ENCODE measurements around the gene ZNF362. TPM values are rescaled to one million over a fixed set of nuclear protein-coding genes. Genes with fewer than 3 reads are reported as not detected.

The ZNF362 gene
- total RNA-seq, 2 experiments from 2014 or later, result 24.7 to 26.6 TPM

GRCh38 chr1:33271666-33272505 lies 15.6 kb downstream of the ZNF362 start:
- ATAC-seq (ENCODE audit: poor library complexity) (no peak), DNase-seq (peak in 1 of 14 experiments; percentile 7)
- Mint-ChIP-seq H3K9me3 (no peaks in the 10 kb centered on the region), H3K36me3 (ENCODE audit: low read depth) (peaks cover 44% of the 10 kb centered on the region), H3K27me3 (no peaks in the 10 kb centered on the region), H3K4me3 (no peak overlapping the region), H3K4me1 (ENCODE audit: low read depth) (peaks cover 51% of the 10 kb centered on the region), H3K27ac (peak overlapping the region; percentile 28)
- Histone ChIP-seq H3K4me1 (ENCODE audit: insufficient read depth, low read length) (peaks cover 28% of the 10 kb centered on the region), H3K9me3 (ENCODE audit: control insufficient read depth in 1 of 2, insufficient read depth in 1 of 2, low read length in 2 of 2) (no peaks in the 10 kb centered on the region), H3K36me3 (ENCODE audit: insufficient read depth, low read length) (peaks cover 23% of the 10 kb centered on the region), H3K4me3 (ENCODE audit: low read length) (no peak overlapping the region), H3K27me3 (ENCODE audit: control insufficient read depth in 1 of 2, insufficient read depth in 2 of 2, low read length in 2 of 2) (no peaks in the 10 kb centered on the region), H3K27ac (ENCODE audit: low read depth in 1 of 2, low read length in 2 of 2) (peak overlapping the region in 1 of 2 donors; percentile 57)
- intact Hi-C loops (cut with DNase I, micrococcal nuclease), result no loop called here
- ChIA-PET POLR2A (no interaction called here), CTCF (interaction anchor here (1.4 kb wide), 1 partner anchor 10 kb away, joined by 3 read pairs; no protein-coding TSS in a partner anchor)
- TF ChIP-seq CTCF (IDR thresholded peaks at IDR 0.05), result no peak

- ChIA-PET POLR2A (no interaction called here), CTCF (no interaction called here)
- Mint-ChIP-seq H3K4me1 (ENCODE audit: low read depth) (peaks cover 47% of the 10 kb centered on the region), H3K27me3 (no peaks in the 10 kb centered on the region), H3K36me3 (ENCODE audit: low read depth) (peaks cover 48% of the 10 kb centered on the region), H3K9me3 (no peaks in the 10 kb centered on the region), H3K27ac (peak overlapping the region; percentile 28), H3K4me3 (no peak overlapping the region)
- Histone ChIP-seq H3K36me3 (ENCODE audit: insufficient read depth, low read length) (peaks cover 29% of the 10 kb centered on the region), H3K4me3 (ENCODE audit: low read length) (no peak overlapping the region), H3K27ac (ENCODE audit: low read depth in 1 of 2, low read length in 2 of 2) (peak overlapping the region in 1 of 2 donors; percentile 57), H3K4me1 (ENCODE audit: insufficient read depth, low read length) (peaks cover 28% of the 10 kb centered on the region), H3K27me3 (ENCODE audit: control insufficient read depth in 1 of 2, insufficient read depth in 2 of 2, low read length in 2 of 2) (no peaks in the 10 kb centered on the region), H3K9me3 (ENCODE audit: control insufficient read depth in 1 of 2, insufficient read depth in 1 of 2, low read length in 2 of 2) (no peaks in the 10 kb centered on the region)
- DNase-seq (peak in 1 of 14 experiments; percentile 2), ATAC-seq (ENCODE audit: poor library complexity) (no peak)
- TF ChIP-seq CTCF (IDR thresholded peaks at IDR 0.05), result no peak
- intact Hi-C loops (cut with DNase I, micrococcal nuclease), result no loop called here
These were observed 16.2 kb downstream of the ZNF362 start for GRCh38 chr1:33272509-33272908.

GRCh38 chr1:33272930-33273329 lies 16.6 kb downstream of the ZNF362 start:
- H3K4me1 Mint-ChIP-seq (ENCODE audit: low read depth), result peaks cover 43% of the 10 kb centered on the region
- H3K27ac Mint-ChIP-seq, result peak overlapping the region; percentile 28
- Histone ChIP-seq H3K4me1 (ENCODE audit: insufficient read depth, low read length) (peaks cover 28% of the 10 kb centered on the region), H3K4me3 (ENCODE audit: low read length) (no peak overlapping the region), H3K27me3 (ENCODE audit: control insufficient read depth in 1 of 2, insufficient read depth in 2 of 2, low read length in 2 of 2) (no peaks in the 10 kb centered on the region), H3K9me3 (ENCODE audit: control insufficient read depth in 1 of 2, insufficient read depth in 1 of 2, low read length in 2 of 2) (no peaks in the 10 kb centered on the region), H3K36me3 (ENCODE audit: insufficient read depth, low read length) (peaks cover 33% of the 10 kb centered on the region), H3K27ac (ENCODE audit: low read depth in 1 of 2, low read length in 2 of 2) (peak overlapping the region in 1 of 2 donors; percentile 57)
- ChIA-PET CTCF (no interaction called here), POLR2A (interaction anchor here (1.0 kb wide), 1 partner anchor 13 kb away, joined by 3 read pairs; no protein-coding TSS in a partner anchor)
- no peak for TF ChIP-seq CTCF (IDR thresholded peaks at IDR 0.05)
- no peaks in the 10 kb centered on the region for H3K9me3 Mint-ChIP-seq
- peaks cover 46% of the 10 kb centered on the region for H3K36me3 Mint-ChIP-seq (ENCODE audit: low read depth)
- peak in 1 of 14 experiments; percentile 7 for DNase-seq
- H3K27me3 Mint-ChIP-seq, result no peaks in the 10 kb centered on the region
- intact Hi-C loops (cut with DNase I, micrococcal nuclease), result no loop called here
- ATAC-seq (ENCODE audit: poor library complexity), result peak; percentile 17
- no peak overlapping the region for H3K4me3 Mint-ChIP-seq
